Activated CD8-positive, alpha-beta T cell treated with anti-CD3 and anti-CD28 coated beads for 36 hours (primary cell): ENCODE data around the gene PSMC1. TPM values are rescaled to one million over a fixed set of nuclear protein-coding genes. Genes with fewer than 3 reads are reported as not detected.
"Not testable (repeated sequence)": the region's sequence is repeated elsewhere in the genome, so short reads cannot be mapped to it uniquely, and the experiment has no call there.

ENCODE experiments used
- ATAC-seq: fragments of 200-7000 bp; cut with Tn5 transposase; one replicate; pipeline ENCODE4 v1.10.0; 2021; ENCODE audit warnings: mild to moderate bottlenecking, moderate library complexity
- CTCF ChIA-PET: fragments of 350-600 bp; sonication (Branson Sonifier 250); formaldehyde crosslinking; loops from one replicate; lab custom pipeline; 2021; ENCODE audit warnings: antibody characterized with exemption; lab: Charles Lee
- POLR2A ChIA-PET: fragments of 350-600 bp; sonication (Branson Sonifier 250); formaldehyde crosslinking; loops from one replicate; lab custom pipeline; 2021; ENCODE audit warnings: antibody characterized with exemption; lab: Charles Lee
- DNase-seq: peaks from one replicate; pipeline ENCODE4 v3.0.0-alpha.2; 2020
- H3K27ac Mint-ChIP-seq: one replicate; pipeline ENCODE4 v1.8.0; 2021; ENCODE audit warnings: mild to moderate bottlenecking, mixed read lengths
- H3K27me3 Mint-ChIP-seq: one replicate; pipeline ENCODE4 v1.8.0; 2021; ENCODE audit warnings: mixed read lengths
- H3K36me3 Mint-ChIP-seq: one replicate; pipeline ENCODE4 v1.8.0; 2021; ENCODE audit warnings: low read depth, mixed read lengths
- H3K4me1 Mint-ChIP-seq: one replicate; pipeline ENCODE4 v1.8.0; 2021; ENCODE audit warnings: low read depth, mixed read lengths
- H3K4me3 Mint-ChIP-seq: one replicate; pipeline ENCODE4 v1.8.0; 2021; ENCODE audit warnings: mild to moderate bottlenecking, moderate library complexity, mixed read lengths
- H3K9me3 Mint-ChIP-seq: one replicate; pipeline ENCODE4 v1.8.0; 2021; ENCODE audit warnings: mixed read lengths
- CTCF ChIP-seq: fragments of 200-600 bp; IDR thresholded peaks from one replicate; pipeline ENCODE4 v1.8.0; 2022; ENCODE audit warnings: antibody characterized with exemption, mild to moderate bottlenecking
- intact Hi-C: fragments of 100-400 bp; cut with micrococcal nuclease; formaldehyde crosslinking; loops from one replicate; pipeline ENCODE4 v1.10.0; 2022
- total RNA-seq, 2 experiments: library from RNA; stranded (reverse); gene quantifications; one replicate each; pipeline ENCODE4 v1.2.3, GENCODE V29; 2021

PSMC1 gene
- total RNA-seq, 2 experiments from 2014 or later, result 101 to 105 TPM

GRCh38 chr14:90239139-90239538, 17.2 kb upstream of the PSMC1 start:
- H3K36me3 Mint-ChIP-seq, result peaks cover 10% of the 10 kb centered on the region
- H3K9me3 Mint-ChIP-seq, result peaks cover 36% of the 10 kb centered on the region
- no peak for TF ChIP-seq CTCF
- H3K27me3 Mint-ChIP-seq, result peaks cover 7% of the 10 kb centered on the region
- CTCF ChIA-PET, result no interaction called here
- H3K4me3 Mint-ChIP-seq, result no peak overlapping the region
- POLR2A ChIA-PET, result no interaction called here
- no peaks in the 10 kb centered on the region for H3K4me1 Mint-ChIP-seq
- DNase-seq (peak; percentile 3), ATAC-seq (no peak)
- intact Hi-C loops, result loop anchor here (10.0 kb wide), 2 partner anchors 304 to 1214 kb away; no protein-coding TSS in a partner anchor
- no peak overlapping the region for H3K27ac Mint-ChIP-seq

- DNase-seq, result no peak
- peaks cover 9% of the 10 kb centered on the region for H3K36me3 Mint-ChIP-seq
- H3K27ac Mint-ChIP-seq, result no peak overlapping the region
- peaks cover 5% of the 10 kb centered on the region for H3K27me3 Mint-ChIP-seq
- H3K4me3 Mint-ChIP-seq, result no peak overlapping the region
- no peak for ATAC-seq
- ChIA-PET CTCF (no interaction called here), POLR2A (no interaction called here)
- H3K4me1 Mint-ChIP-seq, result no peaks in the 10 kb centered on the region
- TF ChIP-seq CTCF, result no peak
- intact Hi-C loops, result no loop called here
- peaks cover 33% of the 10 kb centered on the region for H3K9me3 Mint-ChIP-seq
Measured at GRCh38 chr14:90242444-90242843, 13.9 kb upstream of the PSMC1 start.

- Mint-ChIP-seq H3K36me3 (no peaks in the 10 kb centered on the region), H3K4me3 (no peak overlapping the region), H3K9me3 (peaks cover 2% of the 10 kb centered on the region), H3K4me1 (no peaks in the 10 kb centered on the region), H3K27ac (no peak overlapping the region), H3K27me3 (peaks cover 12% of the 10 kb centered on the region)
- intact Hi-C loops, result no loop called here
- ATAC-seq (no peak), DNase-seq (no peak)
- no peak for TF ChIP-seq CTCF
- CTCF ChIA-PET, result no interaction called here
- POLR2A ChIA-PET, result interaction anchor here (1.5 kb wide), 1 partner anchor 10 kb away, joined by 3 read pairs; no protein-coding TSS in a partner anchor
Measured at GRCh38 chr14:90246936-90247335, 9.4 kb upstream of the PSMC1 start.

GRCh38 chr14:90247441-90247840, 8.9 kb upstream of the PSMC1 start:
- DNase-seq, ATAC-seq, H3K4me3 Mint-ChIP-seq, intact Hi-C loops, H3K36me3 Mint-ChIP-seq, H3K9me3 Mint-ChIP-seq, H3K27ac Mint-ChIP-seq, H3K4me1 Mint-ChIP-seq, CTCF ChIA-PET: not testable (repeated sequence)
- POLR2A ChIA-PET, result interaction anchor here (1.5 kb wide), 1 partner anchor 10 kb away, joined by 3 read pairs; no protein-coding TSS in a partner anchor
- H3K27me3 Mint-ChIP-seq, result peaks cover 12% of the 10 kb centered on the region

GRCh38 chr14:90248594-90248993, 7.8 kb upstream of the PSMC1 start:
- CTCF ChIA-PET, result no interaction called here
- H3K36me3 Mint-ChIP-seq, result no peaks in the 10 kb centered on the region
- ATAC-seq, result no peak

More at GRCh38 chr14:90248594-90248993, 7.8 kb upstream of the PSMC1 start:
- H3K4me3 Mint-ChIP-seq, result no peak overlapping the region
- TF ChIP-seq CTCF, result no peak
- H3K9me3 Mint-ChIP-seq, result no peaks in the 10 kb centered on the region
- intact Hi-C loops, result no loop called here
- POLR2A ChIA-PET, result no interaction called here
- H3K4me1 Mint-ChIP-seq, result no peaks in the 10 kb centered on the region
- H3K27me3 Mint-ChIP-seq, result peaks cover 13% of the 10 kb centered on the region
- no peak for DNase-seq
- no peak overlapping the region for H3K27ac Mint-ChIP-seq
